ENCODE results near the gene TOMM40L.

The TOMM40L gene

GRCh38 chr1:161225534-161226319 is at the start of gene TOMM40L:
Gene TOMM40L (plus strand): TSS chr1:161226060. CDS start chr1:161226490, 430 bp downstream.
- peak; percentile 97 for DNase-seq

- no peak for DNase-seq
These were observed 49.3 kb upstream of the TOMM40L start for GRCh38 chr1:161176468-161177111.

- DNase-seq, result peak; percentile 85
These were observed 48.5 kb upstream of the TOMM40L start, which contains the start of gene B4GALT3 for GRCh38 chr1:161177112-161177935. Gene B4GALT3 (minus strand): TSS chr1:161177507. CDS start chr1:161176060, 1,447 bp downstream.

GRCh38 chr1:161177936-161178244 is 48.0 kb upstream of the TOMM40L start:
- no peak for DNase-seq

- DNase-seq, result no peak
These were observed 46.2 kb upstream of the TOMM40L start for GRCh38 chr1:161179698-161180097.

GRCh38 chr1:161180639-161181038 is 45.2 kb upstream of the TOMM40L start:
- no peak for DNase-seq

GRCh38 chr1:161182214-161182613 is 43.6 kb upstream of the TOMM40L start:
- no peak for DNase-seq

- no peak for DNase-seq
These were observed 40.6 kb upstream of the TOMM40L start for GRCh38 chr1:161185282-161185682.

GRCh38 chr1:161185732-161186311 is 40.0 kb upstream of the TOMM40L start:
- DNase-seq, result no peak

GRCh38 chr1:161187311-161187710 is 38.5 kb upstream of the TOMM40L start:
- no peak for DNase-seq

GRCh38 chr1:161188381-161188780 is 37.5 kb upstream of the TOMM40L start:
- no peak for DNase-seq

- DNase-seq, result no peak
These were observed 36.8 kb upstream of the TOMM40L start for GRCh38 chr1:161189036-161189435.

GRCh38 chr1:161190962-161191521 is 34.8 kb upstream of the TOMM40L start:
- DNase-seq, result no peak

GRCh38 chr1:161191971-161192370 is 33.9 kb upstream of the TOMM40L start:
- DNase-seq, result no peak

- peak; percentile 35 for DNase-seq
These were observed 33.1 kb upstream of the TOMM40L start for GRCh38 chr1:161192476-161193465.

- no peak for DNase-seq
These were observed 32.2 kb upstream of the TOMM40L start for GRCh38 chr1:161193561-161194235.

- DNase-seq, result no peak
These were observed 30.7 kb upstream of the TOMM40L start for GRCh38 chr1:161195171-161195570.

GRCh38 chr1:161196111-161196510 is 29.7 kb upstream of the TOMM40L start:
- DNase-seq, result no peak

GRCh38 chr1:161196521-161197451 is 29.1 kb upstream of the TOMM40L start:
- DNase-seq, result no peak
